Coronary artery (tissue), 2 donors: ENCODE data around the gene LYRM4.

ENCODE experiments used
- DNase-seq: peaks from one replicate; pipeline ENCODE4 v3.0.0-alpha.2; 2017; ENCODE audit warnings: low spot score
- H3K27ac ChIP-seq, 2 donors: fragments of 200-600 bp; sonication (generic); one replicate each; pipeline ENCODE4 v1.5.1; 2016 to 2019
- H3K4me3 ChIP-seq: fragments of 200-600 bp; sonication (generic); 2 replicates; pipeline ENCODE4 v1.5.1; 2016; ENCODE audit warnings: mild to moderate bottlenecking, moderate library complexity
- TF ChIP-seq, protein P1 (sequence below): fragments of 200-600 bp; sonication (generic); IDR thresholded peaks from one replicate; pipeline ENCODE4 v1.5.1; 2019; ENCODE audit warnings: antibody characterized with exemption

Gene LYRM4

DNA sequence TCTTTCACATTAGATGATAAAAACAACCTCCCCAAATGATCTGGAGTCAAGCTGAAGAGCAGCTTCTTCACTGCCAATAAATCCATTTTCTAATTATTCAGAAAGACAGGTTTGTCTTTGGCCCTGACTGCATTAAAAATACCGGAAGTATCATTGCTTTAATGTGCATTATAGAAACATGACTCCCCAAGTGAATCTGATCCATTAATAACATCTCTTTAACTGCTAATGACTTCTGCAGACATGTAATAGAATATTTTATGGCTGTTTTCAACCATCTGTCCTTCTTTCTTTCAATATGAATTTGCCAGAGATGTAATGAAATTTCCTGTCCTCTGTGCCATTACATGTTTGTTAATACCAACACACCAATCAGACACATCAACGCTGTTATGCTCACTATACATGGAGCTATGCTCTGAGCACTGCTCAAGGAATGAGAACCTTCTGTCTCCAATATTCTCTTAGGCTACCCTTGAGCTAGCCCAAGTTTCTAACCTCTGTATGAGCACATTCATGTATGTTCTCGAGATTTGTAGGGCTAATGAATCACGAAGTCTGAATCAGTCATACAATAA is 87.8 kb downstream of the LYRM4 start:
- no peak for DNase-seq
- TF ChIP-seq, protein P1, sequence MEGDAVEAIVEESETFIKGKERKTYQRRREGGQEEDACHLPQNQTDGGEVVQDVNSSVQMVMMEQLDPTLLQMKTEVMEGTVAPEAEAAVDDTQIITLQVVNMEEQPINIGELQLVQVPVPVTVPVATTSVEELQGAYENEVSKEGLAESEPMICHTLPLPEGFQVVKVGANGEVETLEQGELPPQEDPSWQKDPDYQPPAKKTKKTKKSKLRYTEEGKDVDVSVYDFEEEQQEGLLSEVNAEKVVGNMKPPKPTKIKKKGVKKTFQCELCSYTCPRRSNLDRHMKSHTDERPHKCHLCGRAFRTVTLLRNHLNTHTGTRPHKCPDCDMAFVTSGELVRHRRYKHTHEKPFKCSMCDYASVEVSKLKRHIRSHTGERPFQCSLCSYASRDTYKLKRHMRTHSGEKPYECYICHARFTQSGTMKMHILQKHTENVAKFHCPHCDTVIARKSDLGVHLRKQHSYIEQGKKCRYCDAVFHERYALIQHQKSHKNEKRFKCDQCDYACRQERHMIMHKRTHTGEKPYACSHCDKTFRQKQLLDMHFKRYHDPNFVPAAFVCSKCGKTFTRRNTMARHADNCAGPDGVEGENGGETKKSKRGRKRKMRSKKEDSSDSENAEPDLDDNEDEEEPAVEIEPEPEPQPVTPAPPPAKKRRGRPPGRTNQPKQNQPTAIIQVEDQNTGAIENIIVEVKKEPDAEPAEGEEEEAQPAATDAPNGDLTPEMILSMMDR: no peak
- Histone ChIP-seq H3K4me3 (no peak overlapping the region), H3K27ac (no peak overlapping the region)

- H3K4me3 ChIP-seq: no peak overlapping the region
Measured at GRCh38 chr6:5172041-5172653, 88.6 kb downstream of the LYRM4 start.

GRCh38 chr6:5167501-5167900 is 93.2 kb downstream of the LYRM4 start:
- DNase-seq: no peak
- Histone ChIP-seq H3K4me3 (no peak overlapping the region), H3K27ac (no peak overlapping the region)
- TF ChIP-seq, protein P1: no peak

More at GRCh38 chr6:5172041-5172653, 88.6 kb downstream of the LYRM4 start:
- no peak for DNase-seq
- no peak overlapping the region for H3K27ac ChIP-seq
- TF ChIP-seq, protein P1: no peak

- TF ChIP-seq, protein P1: no peak
- no peak overlapping the region for H3K27ac ChIP-seq
- DNase-seq: no peak
- H3K4me3 ChIP-seq: no peak overlapping the region
Measured at GRCh38 chr6:5164092-5164491, 96.7 kb downstream of the LYRM4 start.

DNA sequence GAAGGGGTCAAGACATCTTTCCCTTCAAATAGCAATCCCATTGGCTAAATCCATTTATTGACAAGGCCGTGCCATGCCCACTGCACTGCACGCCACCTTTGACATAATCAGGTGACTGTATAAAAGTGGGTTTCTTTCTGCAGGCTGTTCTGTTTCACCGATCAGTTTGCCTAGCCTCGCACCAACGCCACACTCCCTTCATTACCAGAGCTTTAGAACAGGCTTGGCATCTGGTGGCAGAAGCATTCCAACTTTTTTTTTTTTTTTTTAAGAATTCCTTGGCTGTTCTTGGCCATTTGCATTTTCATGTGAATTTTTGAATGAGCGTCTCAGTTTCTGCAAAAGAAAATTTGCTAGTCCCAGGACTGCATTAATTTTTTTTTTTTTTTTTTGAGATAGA is 97.5 kb downstream of the LYRM4 start:
- Histone ChIP-seq H3K27ac (no peak overlapping the region), H3K4me3 (no peak overlapping the region)
- TF ChIP-seq, protein P1: no peak
- no peak for DNase-seq

GRCh38 chr6:5162355-5162754 is 98.4 kb downstream of the LYRM4 start:
- TF ChIP-seq, protein P1: no peak
- Histone ChIP-seq H3K27ac (no peak overlapping the region), H3K4me3 (no peak overlapping the region)
- DNase-seq: no peak

GRCh38 chr6:5160206-5160605 is 100.5 kb downstream of the LYRM4 start:
- Histone ChIP-seq H3K27ac (no peak overlapping the region), H3K4me3 (no peak overlapping the region)
- TF ChIP-seq, protein P1: no peak
- no peak for DNase-seq
